ENCODE data around the gene TRANK1. TPM values are rescaled to one million over a fixed set of nuclear protein-coding genes. Genes with fewer than 3 reads are reported as not detected.

Gene TRANK1
- total RNA-seq, 4 donors from 2014 or later, result 9.4 to 31.5 (median 14.6) TPM

GRCh38 chr3:36989005-36989404 is 44.2 kb upstream of the TRANK1 start:
- ATAC-seq (ENCODE audit: low FRiP score) (no peak), DNase-seq (ENCODE audit: low spot score) (no peak)
- TF ChIP-seq CTCF (IDR thresholded peaks at IDR 0.05), result no peak

GRCh38 chr3:36988356-36988755 is 43.5 kb upstream of the TRANK1 start:
- DNase-seq (ENCODE audit: low spot score) (no peak), ATAC-seq (ENCODE audit: low FRiP score) (no peak)
- no peak for TF ChIP-seq CTCF (IDR thresholded peaks at IDR 0.05)

- ATAC-seq (ENCODE audit: low FRiP score) (no peak), DNase-seq (ENCODE audit: low spot score) (no peak)
- no peak for TF ChIP-seq CTCF (IDR thresholded peaks at IDR 0.05)
Measured at GRCh38 chr3:36981006-36981405, 36.2 kb upstream of the TRANK1 start.

- ATAC-seq (ENCODE audit: low FRiP score), result no peak
- no peak for TF ChIP-seq CTCF (IDR thresholded peaks at IDR 0.05)
- no peak for DNase-seq (ENCODE audit: low spot score)
Measured at GRCh38 chr3:36973139-36973538, 28.3 kb upstream of the TRANK1 start.

GRCh38 chr3:36972163-36972562 is 27.3 kb upstream of the TRANK1 start:
- TF ChIP-seq CTCF (IDR thresholded peaks at IDR 0.05), result no peak
- DNase-seq (ENCODE audit: low spot score), result no peak

GRCh38 chr3:36969540-36970432 is 24.9 kb upstream of the TRANK1 start:
- ATAC-seq (ENCODE audit: low FRiP score), result peak; percentile 93
- TF ChIP-seq CTCF (IDR thresholded peaks at IDR 0.05), result no peak
- no peak for DNase-seq (ENCODE audit: low spot score)

More at GRCh38 chr3:36972163-36972562, 27.3 kb upstream of the TRANK1 start:
- ATAC-seq (ENCODE audit: low FRiP score), result no peak

GRCh38 chr3:36969085-36969484 is 24.2 kb upstream of the TRANK1 start:
- DNase-seq (ENCODE audit: low spot score), result no peak
- ATAC-seq (ENCODE audit: low FRiP score), result no peak
- TF ChIP-seq CTCF (IDR thresholded peaks at IDR 0.05), result no peak

All from omental fat pad (tissue), 4 donors.